ENCODE measurements around the gene AP1G2. TPM values are rescaled to one million over a fixed set of nuclear protein-coding genes. Genes with fewer than 3 reads are reported as not detected.
A peak's percentile ranks its signal among the peaks of the same experiment; 100 is the strongest.

AP1G2 gene
- polyA plus RNA-seq, 2 of the 4 experiments (the other 2 are of a cell fraction) = 80.6 to 83.7 TPM

GRCh38 chr14:23550812-23551265 lies 16.8 kb downstream of the AP1G2 start:
- peaks cover 9% of the 10 kb centered on the region; the same call in 2 of the 3 replicates for H3K4me1 ChIP-seq
- WGBS (ENCODE audit: missing lambda C conversion rate) = 14% methylated on average over 33 of the region's 37 CpGs
- H3K4me3 ChIP-seq = peak overlapping the region; percentile 73
- H3K4me2 ChIP-seq = peak overlapping the region; percentile 80
- H3K9me3 ChIP-seq = no peaks in the 10 kb centered on the region
- ATAC-seq (peak; percentile 25 to 26; a peak in 4 of 6 replicates), DNase-seq (ENCODE audit: low read depth in 1 of 2, low spot score in 1 of 2) (peak in 1 of 2 experiments; percentile 27), FAIRE-seq (no peak)
- TF ChIP-seq PHF8 (IDR thresholded peaks at IDR 0.05; ENCODE audit: borderline replicate concordance, low read depth) = 0 out of 2 replicates have a peak, but pooled peaks have one; percentile 4
- TF ChIP-seq HOXB5 (CRISPR knock-in tag; IDR thresholded peaks at IDR 0.05) = no peak
- peak overlapping the region; percentile 77 to 88 for H3K27ac ChIP-seq
- POLR2A ChIA-PET = no interaction called here
- CTCF ChIA-PET = interaction anchor here (0.9 to 2.0 kb wide), 4 partner anchors 9 to 16 kb away, joined by 4 to 10 read pairs (median 5); no protein-coding TSS in a partner anchor

- Histone ChIP-seq H3K27ac (peak overlapping the region; percentile 77 to 88; a peak in 5 of 6 replicates), H3K4me3 (peak overlapping the region; percentile 73), H3K9me3 (no peaks in the 10 kb centered on the region), H3K4me1 (peaks cover 8% of the 10 kb centered on the region; the same call in 2 of the 3 replicates), H3K4me2 (peak overlapping the region; percentile 80)
- ATAC-seq (no peak), FAIRE-seq (no peak), DNase-seq (ENCODE audit: low read depth in 1 of 2, low spot score in 1 of 2) (no peak)
- TF ChIP-seq CBX8 (IDR thresholded peaks at IDR 0.05) (no peak), ZNF302 (CRISPR knock-in tag; IDR thresholded peaks at IDR 0.05) (no peak), GATA3 (IDR thresholded peaks at IDR 0.05; ENCODE audit: borderline replicate concordance) (no peak), REST (IDR thresholded peaks at IDR 0.05) (no peak), TP53 (CRISPR knock-in tag; IDR thresholded peaks at IDR 0.05) (no peak), CEBPB (IDR thresholded peaks at IDR 0.05) (no peak), BCL3 (IDR thresholded peaks at IDR 0.05) (no peak), NR3C1 (IDR thresholded peaks at IDR 0.05) (no peak), HDAC2 (IDR thresholded peaks at IDR 0.05) (no peak)
- ChIA-PET CTCF (interaction anchor here (2.8 to 2.9 kb wide), 3 partner anchors 10 to 72 kb away, joined by 10 to 31 read pairs (median 18); no protein-coding TSS in a partner anchor), POLR2A (no interaction called here)
- 85% methylated on average over 12 of the region's 12 CpGs for WGBS (ENCODE audit: missing lambda C conversion rate)
Observed at GRCh38 chr14:23550131-23550811, 17.3 kb downstream of the AP1G2 start.

GRCh38 chr14:23548351-23549318 lies 19.0 kb downstream of the AP1G2 start:
- ChIA-PET POLR2A (interaction anchor here (0.6 kb wide), 1 partner anchor 682 kb away, joined by 11 read pairs; no protein-coding TSS in a partner anchor), CTCF (interaction anchor here (0.9 to 2.9 kb wide), 8 partner anchors 9 to 70 kb away, joined by 3 to 31 read pairs (median 5); no protein-coding TSS in a partner anchor)
- 70% methylated on average over 18 of the region's 18 CpGs for WGBS (ENCODE audit: missing lambda C conversion rate)
- Histone ChIP-seq H3K4me1 (peaks cover 4% of the 10 kb centered on the region; the same call in 1 of the 3 replicates), H3K27ac (no peak overlapping the region), H3K4me2 (no peak overlapping the region), H3K9me3 (no peaks in the 10 kb centered on the region), H3K4me3 (no peak overlapping the region)
- ATAC-seq = no peak
- DNase-seq (ENCODE audit: low read depth in 1 of 2, low spot score in 1 of 2) = no peak
- no peak for FAIRE-seq
- TF ChIP-seq CBX8 (IDR thresholded peaks at IDR 0.05) = no peak
- no peak for TF ChIP-seq TFCP2L1 (CRISPR knock-in tag; IDR thresholded peaks at IDR 0.05)
- no peak for TF ChIP-seq HEYL (CRISPR knock-in tag; IDR thresholded peaks at IDR 0.05)
- TF ChIP-seq MAFK (IDR thresholded peaks at IDR 0.05; ENCODE audit: partially characterized antibody) = no peak
- no peak for TF ChIP-seq FOSL2 (IDR thresholded peaks at IDR 0.05)
- no peak for TF ChIP-seq FOSL2 (CRISPR knock-in tag; IDR thresholded peaks at IDR 0.05)
- TF ChIP-seq CEBPB (IDR thresholded peaks at IDR 0.05) = no peak
- no peak for TF ChIP-seq NR3C1 (IDR thresholded peaks at IDR 0.05)
- TF ChIP-seq USF2 (IDR thresholded peaks at IDR 0.05) = no peak
- no peak for TF ChIP-seq RAD21 (conservative IDR thresholded peaks at IDR 0.05 in 1 of 2, IDR thresholded peaks at IDR 0.05 in 1 of 2)

Data from A549 (cell line).